GM19452 (cell line): ENCODE data around the gene CHCHD3.

Source experiments
- ATAC-seq: cut with Tn5 transposase; IDR thresholded peaks from one replicate; pipeline ENCODE4 v1.9.1; 2021; ENCODE audit not compliant: unreplicated experiment

The CHCHD3 gene

GRCh38 chr7:132782777-132783640 lies 298.9 kb downstream of the CHCHD3 start:
- ATAC-seq: no peak

- no peak for ATAC-seq
Observed at GRCh38 chr7:132780822-132781221, 301.1 kb downstream of the CHCHD3 start.

GRCh38 chr7:132779164-132779563 lies 302.7 kb downstream of the CHCHD3 start:
- no peak for ATAC-seq

- no peak for ATAC-seq
Observed at GRCh38 chr7:132778761-132779160, 303.1 kb downstream of the CHCHD3 start.

- no peak for ATAC-seq
Observed at GRCh38 chr7:132777956-132778355, 303.9 kb downstream of the CHCHD3 start.

GRCh38 chr7:132777414-132777813 lies 304.5 kb downstream of the CHCHD3 start:
- no peak for ATAC-seq

GRCh38 chr7:132776048-132776620 lies 305.8 kb downstream of the CHCHD3 start:
- ATAC-seq: no peak

GRCh38 chr7:132773527-132773956 lies 308.3 kb downstream of the CHCHD3 start:
- ATAC-seq: no peak

GRCh38 chr7:132771301-132771730 lies 310.6 kb downstream of the CHCHD3 start:
- no peak for ATAC-seq

GRCh38 chr7:132770055-132770454 lies 311.8 kb downstream of the CHCHD3 start:
- ATAC-seq: no peak

GRCh38 chr7:132769280-132769679 lies 312.6 kb downstream of the CHCHD3 start:
- no peak for ATAC-seq

- ATAC-seq: no peak
Observed at GRCh38 chr7:132768099-132768498, 313.8 kb downstream of the CHCHD3 start.

- ATAC-seq: no peak
Observed at GRCh38 chr7:132767378-132767777, 314.5 kb downstream of the CHCHD3 start.

GRCh38 chr7:132766660-132767059 lies 315.2 kb downstream of the CHCHD3 start:
- no peak for ATAC-seq

GRCh38 chr7:132765861-132766260 lies 316.0 kb downstream of the CHCHD3 start:
- ATAC-seq: no peak

GRCh38 chr7:132764762-132765161 lies 317.1 kb downstream of the CHCHD3 start:
- ATAC-seq: no peak

- ATAC-seq: no peak
Observed at GRCh38 chr7:132760866-132761265, 321.0 kb downstream of the CHCHD3 start.

GRCh38 chr7:132760244-132760623 lies 321.7 kb downstream of the CHCHD3 start:
- ATAC-seq: no peak

GRCh38 chr7:132759482-132760243 lies 322.2 kb downstream of the CHCHD3 start:
- no peak for ATAC-seq

- ATAC-seq: no peak
Observed at GRCh38 chr7:132758986-132759385, 322.9 kb downstream of the CHCHD3 start.

- ATAC-seq: no peak
Observed at GRCh38 chr7:132757783-132758182, 324.1 kb downstream of the CHCHD3 start.
